Measurements from ENCODE around the gene B4GALT5. TPM values are rescaled to one million over a fixed set of nuclear protein-coding genes. Genes with fewer than 3 reads are reported as not detected.

Gene B4GALT5
- polyA plus RNA-seq, 2 of the 4 experiments (the other 2 are of a cell fraction): 84.0 to 88.7 TPM

DNA sequence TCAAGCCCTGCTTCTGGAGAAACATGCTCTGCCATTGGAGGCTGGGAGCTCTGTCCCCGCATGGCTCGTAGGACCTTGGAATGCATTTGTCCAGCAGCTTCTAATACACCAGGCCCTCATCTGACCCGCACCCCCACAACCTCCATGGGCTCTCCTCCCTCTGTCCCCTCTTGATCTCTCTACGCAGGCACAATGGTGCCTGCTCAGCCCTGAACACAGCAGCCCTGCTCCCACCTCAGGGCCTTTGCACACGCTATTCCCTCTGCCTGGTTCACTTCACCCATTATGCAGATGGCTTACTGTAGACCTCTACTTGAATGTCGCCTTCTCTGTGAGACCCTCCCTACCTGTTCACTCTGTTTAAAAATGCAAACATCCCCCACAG is 118.8 kb downstream of the B4GALT5 start:
- CTCF ChIA-PET: interaction anchor here (1.0 to 8.8 kb wide), 7 partner anchors 8 to 53 kb away, joined by 4 to 83 read pairs (median 12); no protein-coding TSS in a partner anchor
- DNase-seq (ENCODE audit: low read depth in 1 of 2, low spot score in 1 of 2) (no peak), ATAC-seq (no peak), FAIRE-seq (no peak)
- Histone ChIP-seq H3K4me1 (peaks cover 37% of the 10 kb centered on the region), H3K27ac (peak overlapping the region; percentile 53 to 78; a peak in 5 of 6 replicates), H3K4me3 (no peak overlapping the region), H3K4me2 (peak overlapping the region; percentile 38; the same call in 2 of the 3 replicates), H3K9me3 (no peaks in the 10 kb centered on the region)
- POLR2A ChIA-PET: no interaction called here
- TF ChIP-seq FOXS1 (CRISPR knock-in tag; IDR thresholded peaks at IDR 0.05): no peak
- no peak for TF ChIP-seq ZNF302 (CRISPR knock-in tag; IDR thresholded peaks at IDR 0.05)
- no peak for TF ChIP-seq SMC3 (IDR thresholded peaks at IDR 0.05)
- TF ChIP-seq, protein P1, sequence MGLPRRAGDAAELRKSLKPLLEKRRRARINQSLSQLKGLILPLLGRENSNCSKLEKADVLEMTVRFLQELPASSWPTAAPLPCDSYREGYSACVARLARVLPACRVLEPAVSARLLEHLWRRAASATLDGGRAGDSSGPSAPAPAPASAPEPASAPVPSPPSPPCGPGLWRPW (IDR thresholded peaks at IDR 0.05): no peak
- no peak for TF ChIP-seq EHF (CRISPR knock-in tag; IDR thresholded peaks at IDR 0.05)
- TF ChIP-seq CHD4 (IDR thresholded peaks at IDR 0.05; ENCODE audit: borderline replicate concordance): no peak
- TF ChIP-seq, protein P2, sequence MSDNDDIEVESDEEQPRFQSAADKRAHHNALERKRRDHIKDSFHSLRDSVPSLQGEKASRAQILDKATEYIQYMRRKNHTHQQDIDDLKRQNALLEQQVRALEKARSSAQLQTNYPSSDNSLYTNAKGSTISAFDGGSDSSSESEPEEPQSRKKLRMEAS (IDR thresholded peaks at IDR 0.05): no peak
- WGBS (ENCODE audit: missing lambda C conversion rate): 93% methylated on average over 5 of the region's 6 CpGs

DNA sequence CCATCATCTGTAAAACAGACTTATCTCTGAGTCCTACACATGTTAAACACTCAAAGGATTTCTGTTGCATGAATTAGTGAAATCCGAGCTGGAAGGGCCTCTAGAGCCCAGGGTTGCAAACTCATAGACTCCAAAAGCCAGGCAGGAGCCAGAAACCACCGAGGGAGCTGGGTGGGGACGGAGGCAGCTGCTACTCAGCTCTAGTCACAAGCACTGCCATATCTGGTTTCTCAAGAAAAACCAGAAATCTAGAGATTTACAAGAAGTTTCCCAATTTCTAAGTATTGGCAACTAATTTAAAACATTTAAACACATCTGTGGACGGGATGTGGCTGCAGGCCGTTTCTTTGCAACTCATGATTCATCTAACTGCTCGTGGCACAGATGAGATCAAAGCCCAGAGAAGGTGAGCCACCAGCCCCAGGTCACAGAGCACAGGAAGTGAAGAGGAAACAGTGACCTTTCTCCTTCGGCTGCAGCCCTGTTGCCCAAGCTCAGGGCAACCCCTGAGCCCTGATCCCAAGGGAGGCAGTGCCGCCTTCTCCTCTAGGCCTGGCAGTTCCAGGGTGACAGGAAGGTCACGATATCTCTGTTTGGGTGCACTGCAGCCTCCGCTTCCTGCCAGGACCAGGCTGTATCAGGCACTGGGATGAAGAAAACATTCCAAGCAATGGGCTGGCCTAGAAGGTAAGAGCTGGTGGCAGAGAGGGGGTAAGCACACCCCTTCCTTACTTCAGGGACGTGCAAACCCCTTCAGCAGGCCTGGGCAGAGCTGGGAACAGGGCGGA is 119.3 kb downstream of the B4GALT5 start:
- no peaks in the 10 kb centered on the region for H3K9me3 ChIP-seq
- peak overlapping the region; percentile 38; the same call in 2 of the 3 replicates for H3K4me2 ChIP-seq
- TF ChIP-seq ESRRA (IDR thresholded peaks at IDR 0.05; ENCODE audit: borderline replicate concordance, low read length) (peak; percentile 16; the same call in 1 of the 2 replicates), EHMT2 (IDR thresholded peaks at IDR 0.05; ENCODE audit: low read depth) (no peak), JUN (IDR thresholded peaks at IDR 0.05) (peak in 1 of 2 experiments; percentile 56; a peak in 2 of 5 replicates), ZFP36 (IDR thresholded peaks at IDR 0.05; ENCODE audit: borderline replicate concordance, partially characterized antibody) (peak; percentile 82), NPAS2 (CRISPR knock-in tag; IDR thresholded peaks at IDR 0.05; ENCODE audit: borderline replicate concordance) (no peak)
- ChIA-PET POLR2A (no interaction called here), CTCF (interaction anchor here (0.5 to 8.8 kb wide), 8 partner anchors 8 to 265 kb away, joined by 3 to 83 read pairs (median 8); no protein-coding TSS in a partner anchor)
- DNase-seq (ENCODE audit: low read depth in 1 of 2, low spot score in 1 of 2) (no peak), ATAC-seq (peak; percentile 30 to 58; a peak in 4 of 6 replicates), FAIRE-seq (no peak)
- H3K27ac ChIP-seq: peak overlapping the region; percentile 53 to 78
- no peak overlapping the region for H3K4me3 ChIP-seq
- 42% methylated on average over 12 of the region's 12 CpGs for WGBS (ENCODE audit: missing lambda C conversion rate)
- H3K4me1 ChIP-seq: peaks cover 37% of the 10 kb centered on the region

DNA sequence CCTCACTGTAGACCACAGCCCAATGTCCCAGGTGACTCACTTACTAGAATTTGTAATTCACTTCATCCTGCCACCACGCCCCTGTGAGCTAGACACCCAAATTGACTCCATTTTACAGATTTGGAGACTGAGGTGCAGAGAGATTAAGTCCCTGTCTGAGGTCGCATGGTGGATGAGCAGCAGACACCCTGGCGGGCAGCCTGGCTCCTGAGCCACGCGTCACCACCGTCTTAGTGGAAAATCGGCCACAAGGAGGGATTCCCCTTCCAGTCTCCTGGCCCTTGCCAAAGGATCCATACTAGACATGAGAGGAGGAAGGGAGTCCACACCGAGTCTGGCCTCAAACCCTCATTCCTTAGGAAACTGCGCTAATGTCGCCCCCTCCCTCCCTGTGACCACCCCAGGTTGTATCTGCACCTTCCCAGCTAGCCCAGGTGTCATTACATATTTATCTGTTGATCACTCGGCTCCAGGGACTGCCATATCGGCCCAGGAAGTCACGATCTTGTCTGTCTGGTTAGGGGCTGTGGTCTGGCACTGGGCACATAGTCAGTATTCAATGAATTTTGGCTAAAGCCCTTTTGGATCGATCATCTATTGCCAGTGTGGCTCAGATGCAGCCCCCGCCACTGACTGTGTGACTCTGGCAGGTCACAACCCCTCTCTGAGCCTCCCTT is 120.1 kb downstream of the B4GALT5 start:
- Histone ChIP-seq H3K4me2 (peak overlapping the region; percentile 38; the same call in 1 of the 3 replicates), H3K9me3 (no peaks in the 10 kb centered on the region), H3K27ac (peak overlapping the region; percentile 53 to 78; a peak in 5 of 6 replicates), H3K4me3 (no peak overlapping the region), H3K4me1 (peaks cover 37% of the 10 kb centered on the region)
- TF ChIP-seq PHF8 (IDR thresholded peaks at IDR 0.05; ENCODE audit: borderline replicate concordance, low read depth): no peak
- TF ChIP-seq CBX8 (IDR thresholded peaks at IDR 0.05): no peak
- TF ChIP-seq NPAS2 (CRISPR knock-in tag; IDR thresholded peaks at IDR 0.05; ENCODE audit: borderline replicate concordance): no peak
- TF ChIP-seq MYC (IDR thresholded peaks at IDR 0.05; ENCODE audit: borderline replicate concordance, low read length): no peak
- TF ChIP-seq CBX2 (IDR thresholded peaks at IDR 0.05; ENCODE audit: borderline replicate concordance, low read depth): no peak
- TF ChIP-seq, protein P3, sequence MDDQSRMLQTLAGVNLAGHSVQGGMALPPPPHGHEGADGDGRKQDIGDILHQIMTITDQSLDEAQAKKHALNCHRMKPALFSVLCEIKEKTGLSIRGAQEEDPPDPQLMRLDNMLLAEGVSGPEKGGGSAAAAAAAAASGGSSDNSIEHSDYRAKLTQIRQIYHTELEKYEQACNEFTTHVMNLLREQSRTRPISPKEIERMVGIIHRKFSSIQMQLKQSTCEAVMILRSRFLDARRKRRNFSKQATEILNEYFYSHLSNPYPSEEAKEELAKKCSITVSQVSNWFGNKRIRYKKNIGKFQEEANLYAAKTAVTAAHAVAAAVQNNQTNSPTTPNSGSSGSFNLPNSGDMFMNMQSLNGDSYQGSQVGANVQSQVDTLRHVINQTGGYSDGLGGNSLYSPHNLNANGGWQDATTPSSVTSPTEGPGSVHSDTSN (IDR thresholded peaks at IDR 0.05): no peak
- TF ChIP-seq, protein P4, sequence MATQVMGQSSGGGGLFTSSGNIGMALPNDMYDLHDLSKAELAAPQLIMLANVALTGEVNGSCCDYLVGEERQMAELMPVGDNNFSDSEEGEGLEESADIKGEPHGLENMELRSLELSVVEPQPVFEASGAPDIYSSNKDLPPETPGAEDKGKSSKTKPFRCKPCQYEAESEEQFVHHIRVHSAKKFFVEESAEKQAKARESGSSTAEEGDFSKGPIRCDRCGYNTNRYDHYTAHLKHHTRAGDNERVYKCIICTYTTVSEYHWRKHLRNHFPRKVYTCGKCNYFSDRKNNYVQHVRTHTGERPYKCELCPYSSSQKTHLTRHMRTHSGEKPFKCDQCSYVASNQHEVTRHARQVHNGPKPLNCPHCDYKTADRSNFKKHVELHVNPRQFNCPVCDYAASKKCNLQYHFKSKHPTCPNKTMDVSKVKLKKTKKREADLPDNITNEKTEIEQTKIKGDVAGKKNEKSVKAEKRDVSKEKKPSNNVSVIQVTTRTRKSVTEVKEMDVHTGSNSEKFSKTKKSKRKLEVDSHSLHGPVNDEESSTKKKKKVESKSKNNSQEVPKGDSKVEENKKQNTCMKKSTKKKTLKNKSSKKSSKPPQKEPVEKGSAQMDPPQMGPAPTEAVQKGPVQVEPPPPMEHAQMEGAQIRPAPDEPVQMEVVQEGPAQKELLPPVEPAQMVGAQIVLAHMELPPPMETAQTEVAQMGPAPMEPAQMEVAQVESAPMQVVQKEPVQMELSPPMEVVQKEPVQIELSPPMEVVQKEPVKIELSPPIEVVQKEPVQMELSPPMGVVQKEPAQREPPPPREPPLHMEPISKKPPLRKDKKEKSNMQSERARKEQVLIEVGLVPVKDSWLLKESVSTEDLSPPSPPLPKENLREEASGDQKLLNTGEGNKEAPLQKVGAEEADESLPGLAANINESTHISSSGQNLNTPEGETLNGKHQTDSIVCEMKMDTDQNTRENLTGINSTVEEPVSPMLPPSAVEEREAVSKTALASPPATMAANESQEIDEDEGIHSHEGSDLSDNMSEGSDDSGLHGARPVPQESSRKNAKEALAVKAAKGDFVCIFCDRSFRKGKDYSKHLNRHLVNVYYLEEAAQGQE (IDR thresholded peaks at IDR 0.05): no peak
- no peak for TF ChIP-seq EHMT2 (IDR thresholded peaks at IDR 0.05; ENCODE audit: low read depth)
- TF ChIP-seq, protein P5, sequence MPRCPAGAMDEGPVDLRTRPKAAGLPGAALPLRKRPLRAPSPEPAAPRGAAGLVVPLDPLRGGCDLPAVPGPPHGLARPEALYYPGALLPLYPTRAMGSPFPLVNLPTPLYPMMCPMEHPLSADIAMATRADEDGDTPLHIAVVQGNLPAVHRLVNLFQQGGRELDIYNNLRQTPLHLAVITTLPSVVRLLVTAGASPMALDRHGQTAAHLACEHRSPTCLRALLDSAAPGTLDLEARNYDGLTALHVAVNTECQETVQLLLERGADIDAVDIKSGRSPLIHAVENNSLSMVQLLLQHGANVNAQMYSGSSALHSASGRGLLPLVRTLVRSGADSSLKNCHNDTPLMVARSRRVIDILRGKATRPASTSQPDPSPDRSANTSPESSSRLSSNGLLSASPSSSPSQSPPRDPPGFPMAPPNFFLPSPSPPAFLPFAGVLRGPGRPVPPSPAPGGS (IDR thresholded peaks at IDR 0.05): no peak
- no peak for TF ChIP-seq CHD4 (IDR thresholded peaks at IDR 0.05; ENCODE audit: borderline replicate concordance)
- TF ChIP-seq SMC3 (IDR thresholded peaks at IDR 0.05): no peak
- no peak for TF ChIP-seq TFCP2L1 (CRISPR knock-in tag; IDR thresholded peaks at IDR 0.05)
- TF ChIP-seq MAFK (IDR thresholded peaks at IDR 0.05; ENCODE audit: partially characterized antibody): no peak
- no peak for TF ChIP-seq EHF (CRISPR knock-in tag; IDR thresholded peaks at IDR 0.05)
- TF ChIP-seq JUNB (IDR thresholded peaks at IDR 0.05): no peak
- ChIA-PET CTCF (interaction anchor here (0.5 to 8.8 kb wide), 6 partner anchors 8 to 264 kb away, joined by 3 to 83 read pairs (median 8); no protein-coding TSS in a partner anchor), POLR2A (no interaction called here)
- WGBS (ENCODE audit: missing lambda C conversion rate): 87% methylated on average over 15 of the region's 15 CpGs
- ATAC-seq: no peak
- FAIRE-seq: no peak
- DNase-seq (ENCODE audit: low read depth in 1 of 2, low spot score in 1 of 2): no peak

Measured in A549 (cell line).